ENCODE data around the gene KCNC3.
"Not testable (repeated sequence)": the region's sequence is repeated elsewhere in the genome, so short reads cannot be mapped to it uniquely, and the experiment has no call there.

KCNC3 gene

DNA sequence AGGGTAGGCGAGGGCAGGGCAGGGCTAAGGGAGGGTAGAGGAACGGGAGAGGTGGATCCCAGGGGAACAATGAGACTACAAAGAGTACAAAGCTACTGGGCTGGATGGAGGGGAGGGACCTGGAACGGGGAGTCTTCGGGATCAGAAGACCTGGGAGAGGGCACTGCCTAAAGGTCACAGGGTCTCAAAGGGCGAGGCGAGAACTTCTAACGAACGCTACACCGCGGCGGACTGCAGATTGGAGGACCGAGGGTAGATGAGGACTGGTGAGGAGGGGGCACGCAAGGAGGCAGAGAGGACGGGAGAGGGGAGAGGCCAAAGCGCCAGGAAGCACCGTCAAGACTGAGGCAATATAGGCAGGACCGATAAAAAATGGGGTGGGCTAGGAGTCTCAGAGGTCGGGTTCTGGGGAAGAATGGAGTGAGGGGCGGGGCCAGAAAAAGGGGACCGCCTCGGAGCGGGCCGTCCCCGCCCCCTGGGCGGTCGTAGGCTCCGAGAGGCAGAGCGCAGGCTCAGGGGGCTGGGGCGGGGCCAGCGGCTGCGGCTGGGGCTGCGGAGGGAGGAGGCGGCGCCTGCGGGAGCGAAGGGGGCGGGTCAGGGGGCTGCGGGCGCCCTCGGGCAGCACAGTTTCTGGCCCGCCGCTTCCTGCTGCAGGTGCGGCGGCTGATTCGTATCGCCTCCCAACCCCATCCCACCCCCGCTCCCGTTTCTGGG, 1.3 kb upstream of the KCNC3 start:
- TF ChIP-seq, protein P1, sequence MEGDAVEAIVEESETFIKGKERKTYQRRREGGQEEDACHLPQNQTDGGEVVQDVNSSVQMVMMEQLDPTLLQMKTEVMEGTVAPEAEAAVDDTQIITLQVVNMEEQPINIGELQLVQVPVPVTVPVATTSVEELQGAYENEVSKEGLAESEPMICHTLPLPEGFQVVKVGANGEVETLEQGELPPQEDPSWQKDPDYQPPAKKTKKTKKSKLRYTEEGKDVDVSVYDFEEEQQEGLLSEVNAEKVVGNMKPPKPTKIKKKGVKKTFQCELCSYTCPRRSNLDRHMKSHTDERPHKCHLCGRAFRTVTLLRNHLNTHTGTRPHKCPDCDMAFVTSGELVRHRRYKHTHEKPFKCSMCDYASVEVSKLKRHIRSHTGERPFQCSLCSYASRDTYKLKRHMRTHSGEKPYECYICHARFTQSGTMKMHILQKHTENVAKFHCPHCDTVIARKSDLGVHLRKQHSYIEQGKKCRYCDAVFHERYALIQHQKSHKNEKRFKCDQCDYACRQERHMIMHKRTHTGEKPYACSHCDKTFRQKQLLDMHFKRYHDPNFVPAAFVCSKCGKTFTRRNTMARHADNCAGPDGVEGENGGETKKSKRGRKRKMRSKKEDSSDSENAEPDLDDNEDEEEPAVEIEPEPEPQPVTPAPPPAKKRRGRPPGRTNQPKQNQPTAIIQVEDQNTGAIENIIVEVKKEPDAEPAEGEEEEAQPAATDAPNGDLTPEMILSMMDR (IDR thresholded peaks at IDR 0.05; ENCODE audit: low read length) = no peak
- no peak for TF ChIP-seq EZH2 (IDR thresholded peaks at IDR 0.05; ENCODE audit: borderline replicate concordance, low read length)
- peak overlapping the region; percentile 89 for H3K27ac ChIP-seq (ENCODE audit: low read depth, low read length, poor library complexity, severe bottlenecking)
- H3K4me2 ChIP-seq (ENCODE audit: low read length) = peak overlapping the region; percentile 87
- H3K9me3 ChIP-seq (ENCODE audit: low read length) = no peaks in the 10 kb centered on the region
- peaks cover 16% of the 10 kb centered on the region; the same call in 1 of the 2 replicates for H3K36me3 ChIP-seq (ENCODE audit: insufficient read depth, low read length)
- no peaks in the 10 kb centered on the region for H4K20me1 ChIP-seq (ENCODE audit: insufficient read depth, low read length)
- H3K4me3 ChIP-seq (ENCODE audit: low read depth, low read length, poor library complexity, severe bottlenecking) = peak overlapping the region; percentile 69
- peaks cover 14% of the 10 kb centered on the region for H3K27me3 ChIP-seq (ENCODE audit: insufficient read depth, low read length)
- peaks cover 75% of the 10 kb centered on the region for H3K4me1 ChIP-seq (ENCODE audit: insufficient read depth, low read length, severe bottlenecking)
- no peaks in the 10 kb centered on the region for H3K79me2 ChIP-seq (ENCODE audit: insufficient read depth, low read length)
- H3F3A ChIP-seq (ENCODE audit: insufficient read depth, low read length) = peaks cover 4% of the 10 kb centered on the region; the same call in 1 of the 2 replicates
- H3K9me2 ChIP-seq (ENCODE audit: low read depth, low read length) = no peaks in the 10 kb centered on the region
- peak overlapping the region; percentile 69 for H3K9ac ChIP-seq (ENCODE audit: low read length)
- H2AFZ ChIP-seq (ENCODE audit: low read length) = no peak overlapping the region

DNA sequence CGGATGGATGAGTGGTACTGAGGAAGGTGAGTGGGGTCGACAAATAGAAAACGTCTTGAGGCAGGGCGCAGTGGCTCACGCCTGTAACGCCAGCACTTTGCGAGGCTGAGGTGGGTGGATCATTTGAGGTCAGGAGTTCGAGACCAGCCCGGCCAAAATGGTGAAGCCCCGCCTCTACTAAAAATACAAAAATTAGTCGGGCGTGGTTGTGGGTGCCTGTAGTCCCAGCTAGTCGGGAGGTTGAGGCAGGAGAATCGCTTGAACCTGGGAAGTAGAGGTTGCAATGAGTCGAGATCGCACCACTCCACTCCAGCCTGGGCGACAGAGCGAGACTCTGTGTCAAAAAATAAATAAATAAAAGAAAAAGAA, 733 bp upstream of the KCNC3 start:
- peak overlapping the region; percentile 87 for H3K4me2 ChIP-seq (ENCODE audit: low read length)
- H3K27ac ChIP-seq (ENCODE audit: low read depth, low read length, poor library complexity, severe bottlenecking) = peak overlapping the region; percentile 89
- H3K9me3 ChIP-seq (ENCODE audit: low read length); H4K20me1 ChIP-seq (ENCODE audit: insufficient read depth, low read length); H3K79me2 ChIP-seq (ENCODE audit: insufficient read depth, low read length); H3F3A ChIP-seq (ENCODE audit: insufficient read depth, low read length); H3K36me3 ChIP-seq (ENCODE audit: insufficient read depth, low read length); H2AFZ ChIP-seq (ENCODE audit: low read length); H3K9me2 ChIP-seq (ENCODE audit: low read depth, low read length): not testable (repeated sequence)
- H3K4me3 ChIP-seq (ENCODE audit: low read depth, low read length, poor library complexity, severe bottlenecking) = peak overlapping the region; percentile 69
- H3K9ac ChIP-seq (ENCODE audit: low read length) = peak overlapping the region; percentile 69
- H3K27me3 ChIP-seq (ENCODE audit: insufficient read depth, low read length) = peaks cover 14% of the 10 kb centered on the region
- H3K4me1 ChIP-seq (ENCODE audit: insufficient read depth, low read length, severe bottlenecking) = peaks cover 73% of the 10 kb centered on the region

GRCh38 chr19:50328873-50329145, 368 bp downstream of the KCNC3 start:
- Histone ChIP-seq H4K20me1 (ENCODE audit: insufficient read depth, low read length) (0 out of 2 replicates have a peak, but pooled peaks cover 2% of the 10 kb centered on the region), H3K36me3 (ENCODE audit: insufficient read depth, low read length) (no peaks in the 10 kb centered on the region), H3K4me3 (ENCODE audit: low read depth, low read length, poor library complexity, severe bottlenecking) (peak overlapping the region; percentile 58), H3K79me2 (ENCODE audit: insufficient read depth, low read length) (no peaks in the 10 kb centered on the region), H3K4me2 (ENCODE audit: low read length) (no peak overlapping the region), H2AFZ (ENCODE audit: low read length) (no peak overlapping the region), H3K9me3 (ENCODE audit: low read length) (no peaks in the 10 kb centered on the region), H3K9ac (ENCODE audit: low read length) (no peak overlapping the region), H3K4me1 (ENCODE audit: insufficient read depth, low read length, severe bottlenecking) (peaks cover 67% of the 10 kb centered on the region), H3K27me3 (ENCODE audit: insufficient read depth, low read length) (peaks cover 14% of the 10 kb centered on the region), H3K27ac (ENCODE audit: low read depth, low read length, poor library complexity, severe bottlenecking) (no peak overlapping the region), H3K9me2 (ENCODE audit: low read depth, low read length) (no peaks in the 10 kb centered on the region), H3F3A (ENCODE audit: insufficient read depth, low read length) (peaks cover 4% of the 10 kb centered on the region; the same call in 1 of the 2 replicates)
- TF ChIP-seq, protein P1 (IDR thresholded peaks at IDR 0.05; ENCODE audit: low read length) = no peak
- no peak for TF ChIP-seq EZH2 (IDR thresholded peaks at IDR 0.05; ENCODE audit: borderline replicate concordance, low read length)
